GM21529 (cell line): ENCODE results near the gene GPX3.

Experiments used
- ATAC-seq: cut with Tn5 transposase; IDR thresholded peaks from one replicate; pipeline ENCODE4 v1.9.1; 2021; ENCODE audit not compliant: unreplicated experiment

Gene GPX3

GRCh38 chr5:151075698-151076331 is 55.4 kb downstream of the GPX3 start:
- ATAC-seq: no peak

- ATAC-seq: no peak
These were observed 56.2 kb downstream of the GPX3 start for GRCh38 chr5:151076616-151077015.

- ATAC-seq: no peak
These were observed 57.0 kb downstream of the GPX3 start for GRCh38 chr5:151077419-151077818.

GRCh38 chr5:151077967-151078366 is 57.6 kb downstream of the GPX3 start:
- no peak for ATAC-seq
